Chondrocyte (in vitro differentiated cells): ENCODE results near the gene SCLY. TPM values are rescaled to one million over a fixed set of nuclear protein-coding genes. Genes with fewer than 3 reads are reported as not detected.

Experiments
- DNase-seq: peaks from one replicate; pipeline ENCODE4 v3.0.0; 2021; ENCODE audit warnings: mixed read lengths, low spot score
- H3K27ac Mint-ChIP-seq: one replicate; pipeline ENCODE4 v1.8.0; 2021; ENCODE audit warnings: mild to moderate bottlenecking, moderate library complexity, mixed read lengths; ENCODE audit not compliant: unreplicated experiment
- H3K27me3 Mint-ChIP-seq: 2 replicates; pipeline ENCODE4 v1.8.0; 2021; ENCODE audit warnings: low read depth, mixed read lengths
- H3K36me3 Mint-ChIP-seq: 2 replicates; pipeline ENCODE4 v1.8.0; 2021; ENCODE audit warnings: low read depth, mixed read lengths
- H3K4me1 Mint-ChIP-seq: 2 replicates; pipeline ENCODE4 v1.8.0; 2021; ENCODE audit warnings: low read depth, mild to moderate bottlenecking, mixed read lengths
- H3K4me3 Mint-ChIP-seq: one replicate; pipeline ENCODE4 v1.8.0; 2021; ENCODE audit warnings: mild to moderate bottlenecking, moderate library complexity, mixed read lengths; ENCODE audit not compliant: unreplicated experiment
- H3K9me3 Mint-ChIP-seq: 2 replicates; pipeline ENCODE4 v1.8.0; 2021; ENCODE audit warnings: low read depth, mixed read lengths
- CTCF ChIP-seq: fragments of 200-600 bp; sonication (generic); IDR thresholded peaks from 2 replicates; pipeline ENCODE4 v1.5.0; 2021; ENCODE audit warnings: antibody characterized with exemption, mild to moderate bottlenecking, moderate library complexity
- total RNA-seq: library from RNA; stranded (reverse); gene quantifications from 3 replicates; pipeline ENCODE4 v1.2.1, GENCODE V29; 2021

SCLY gene
- total RNA-seq, 1 donor from 2014 or later = 12.7 TPM

DNA sequence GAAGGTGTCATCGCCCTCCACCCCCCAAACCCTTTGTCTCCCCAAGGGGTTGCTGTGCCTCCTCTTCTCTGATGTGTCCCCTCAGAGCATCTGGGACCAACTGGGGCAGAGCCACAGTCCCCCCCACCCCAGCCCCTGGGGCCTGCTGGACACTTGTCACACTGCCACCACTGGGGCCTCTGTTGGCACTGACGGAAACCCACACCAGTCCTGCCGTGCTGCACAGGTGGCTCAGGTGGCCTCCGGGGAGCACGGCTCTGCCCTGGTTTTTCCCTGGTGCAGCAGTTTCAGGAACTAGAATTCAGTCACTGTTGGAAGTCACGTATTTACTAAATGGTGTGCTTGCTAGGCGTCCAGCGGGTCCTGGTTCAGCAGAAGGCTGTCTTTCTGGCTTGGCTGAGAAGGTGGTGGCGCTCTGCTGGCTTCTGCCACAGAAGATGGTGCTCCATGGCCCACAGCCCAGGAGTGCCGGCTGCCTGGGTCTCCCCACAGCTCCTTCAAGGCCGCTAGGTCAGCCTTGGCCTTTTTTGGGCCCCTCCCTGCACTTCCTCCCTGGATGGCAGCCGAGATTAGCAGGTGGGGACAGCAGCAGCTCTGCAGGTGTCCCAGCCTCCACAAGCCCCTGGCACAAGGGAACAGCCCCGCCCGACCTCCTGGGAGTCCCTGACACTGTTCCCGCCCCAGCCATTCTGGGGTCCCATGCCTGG, 59.1 kb downstream of the SCLY start:
- Mint-ChIP-seq H3K27me3 (peaks cover 9% of the 10 kb centered on the region), H3K9me3 (no peaks in the 10 kb centered on the region), H3K4me3 (no peak overlapping the region), H3K4me1 (peaks cover 3% of the 10 kb centered on the region), H3K36me3 (no peaks in the 10 kb centered on the region), H3K27ac (no peak overlapping the region)
- TF ChIP-seq CTCF = no peak
- DNase-seq = peak; percentile 89

GRCh38 chr2:238120463-238121298, 59.9 kb downstream of the SCLY start:
- Mint-ChIP-seq H3K4me3 (no peak overlapping the region), H3K36me3 (no peaks in the 10 kb centered on the region), H3K4me1 (peaks cover 3% of the 10 kb centered on the region), H3K27ac (no peak overlapping the region), H3K9me3 (no peaks in the 10 kb centered on the region), H3K27me3 (peaks cover 9% of the 10 kb centered on the region)
- DNase-seq = peak; percentile 77
- peak; percentile 66 for TF ChIP-seq CTCF

GRCh38 chr2:238121511-238122286, 60.9 kb downstream of the SCLY start:
- Mint-ChIP-seq H3K4me1 (peaks cover 3% of the 10 kb centered on the region), H3K9me3 (no peaks in the 10 kb centered on the region), H3K36me3 (no peaks in the 10 kb centered on the region), H3K27me3 (peaks cover 9% of the 10 kb centered on the region), H3K4me3 (no peak overlapping the region), H3K27ac (no peak overlapping the region)
- peak; percentile 79 for DNase-seq
- no peak for TF ChIP-seq CTCF

DNA sequence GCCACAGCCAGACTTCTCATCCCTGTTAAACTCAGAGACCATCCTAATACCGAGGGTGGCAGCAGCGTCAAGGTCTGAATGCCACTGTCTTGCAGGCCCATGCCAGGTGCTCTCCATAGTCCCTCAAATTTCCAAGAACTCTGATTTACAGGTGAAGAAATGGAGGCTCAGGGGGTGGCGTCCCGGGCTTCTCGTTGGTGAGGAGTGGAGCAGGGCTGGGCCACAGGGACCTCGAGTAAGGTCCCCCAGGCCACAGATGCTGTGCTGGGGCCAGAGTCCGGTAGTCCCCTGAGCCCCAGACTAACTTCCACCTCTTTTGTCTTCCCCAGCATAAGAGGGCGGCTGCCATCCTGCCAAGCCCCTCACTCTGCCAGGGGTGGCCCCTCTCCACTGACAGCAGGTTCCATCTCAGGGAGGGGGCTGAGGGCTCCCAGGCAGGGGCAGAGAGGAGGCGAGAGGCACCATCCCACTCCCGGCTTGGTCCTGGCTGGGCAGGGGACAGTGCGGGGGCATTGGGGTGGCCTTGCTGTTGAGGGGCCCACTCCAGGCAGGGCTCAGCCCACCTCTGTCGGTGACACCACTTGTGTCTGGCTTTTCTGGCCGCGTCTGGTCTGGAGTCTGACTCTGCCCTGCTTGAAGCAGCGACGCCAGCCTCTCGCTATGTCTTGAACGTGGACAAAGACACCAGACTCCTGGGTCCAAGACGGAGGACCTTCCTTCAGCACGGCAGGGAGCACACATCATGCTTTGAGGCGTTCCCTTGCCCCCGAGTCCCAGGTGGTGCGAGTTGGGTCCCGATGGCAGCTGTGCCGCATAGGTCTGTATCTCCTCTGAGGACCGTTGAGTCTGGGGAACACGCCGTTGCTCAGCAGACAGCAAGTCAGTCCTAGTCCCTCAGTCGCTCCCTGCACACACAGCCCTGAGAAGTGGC, 61.8 kb downstream of the SCLY start:
- Mint-ChIP-seq H3K36me3 (no peaks in the 10 kb centered on the region), H3K27me3 (peaks cover 5% of the 10 kb centered on the region), H3K9me3 (no peaks in the 10 kb centered on the region), H3K4me1 (peaks cover 3% of the 10 kb centered on the region), H3K4me3 (no peak overlapping the region), H3K27ac (no peak overlapping the region)
- TF ChIP-seq CTCF = no peak
- peak; percentile 92 for DNase-seq
